GM18511 (cell line): ENCODE data around the gene IFNL2.

Experiments used
- ATAC-seq: cut with Tn5 transposase; IDR thresholded peaks from one replicate; pipeline ENCODE4 v1.9.1; 2021; ENCODE audit warnings: mild to moderate bottlenecking, moderate library complexity; ENCODE audit not compliant: unreplicated experiment

The IFNL2 gene

DNA sequence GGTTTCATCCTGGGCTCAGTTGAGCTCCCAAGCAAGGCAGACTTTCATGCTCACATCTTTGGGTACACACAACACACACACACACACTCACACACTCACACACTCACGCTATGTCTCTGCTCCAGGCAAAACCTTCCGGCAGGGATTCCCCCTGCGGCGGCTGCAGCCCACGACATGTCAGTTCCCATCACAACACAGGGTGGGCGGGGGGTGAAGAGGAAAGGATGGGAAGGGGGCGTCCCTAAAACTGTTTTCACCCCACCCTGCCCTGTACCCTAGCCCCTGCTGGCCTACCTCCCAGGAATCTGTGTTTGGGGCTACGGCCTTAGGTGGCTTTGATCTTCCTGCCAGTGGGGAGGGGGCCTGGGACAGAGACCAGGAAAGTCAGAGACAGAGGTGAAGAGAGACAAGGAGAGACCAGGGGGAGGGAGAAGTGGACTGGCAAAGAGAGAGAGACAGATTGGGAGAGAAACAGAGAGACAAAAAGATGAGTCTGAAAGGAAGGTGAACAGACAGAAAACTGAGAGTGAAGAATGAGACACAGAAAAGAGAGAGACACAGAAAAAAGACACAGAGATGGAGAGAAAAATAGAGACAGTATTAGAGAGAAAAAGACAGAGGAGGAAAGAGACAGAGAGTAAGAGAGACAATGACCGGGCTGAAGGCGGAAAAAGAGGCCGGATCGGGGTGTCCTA, 48.6 kb downstream of the IFNL2 start:
- ATAC-seq, result no peak

GRCh38 chr19:39317476-39317875, 49.3 kb downstream of the IFNL2 start:
- no peak for ATAC-seq

- ATAC-seq, result no peak
Measured at GRCh38 chr19:39318071-39318470, 49.9 kb downstream of the IFNL2 start.

- ATAC-seq, result no peak
Measured at GRCh38 chr19:39318690-39319089, 50.5 kb downstream of the IFNL2 start.

GRCh38 chr19:39319098-39319891, 51.1 kb downstream of the IFNL2 start:
- ATAC-seq, result no peak
